Measurements from ENCODE around the gene MRGPRE.

- no peak for TF ChIP-seq CTCF (IDR thresholded peaks at IDR 0.05)
- no peak for TF ChIP-seq POLR2A (IDR thresholded peaks at IDR 0.05)
- no peak for TF ChIP-seq POLR2AphosphoS5 (IDR thresholded peaks at IDR 0.05)
Observed at GRCh38 chr11:3192511-3193372, 39.5 kb downstream of the MRGPRE start.

Measured in breast epithelium (tissue), 3 donors.